ENCODE results near the gene TMCO1.
"Not testable (repeated sequence)": the region's sequence is repeated elsewhere in the genome, so short reads cannot be mapped to it uniquely, and the experiment has no call there.

The TMCO1 gene

DNA sequence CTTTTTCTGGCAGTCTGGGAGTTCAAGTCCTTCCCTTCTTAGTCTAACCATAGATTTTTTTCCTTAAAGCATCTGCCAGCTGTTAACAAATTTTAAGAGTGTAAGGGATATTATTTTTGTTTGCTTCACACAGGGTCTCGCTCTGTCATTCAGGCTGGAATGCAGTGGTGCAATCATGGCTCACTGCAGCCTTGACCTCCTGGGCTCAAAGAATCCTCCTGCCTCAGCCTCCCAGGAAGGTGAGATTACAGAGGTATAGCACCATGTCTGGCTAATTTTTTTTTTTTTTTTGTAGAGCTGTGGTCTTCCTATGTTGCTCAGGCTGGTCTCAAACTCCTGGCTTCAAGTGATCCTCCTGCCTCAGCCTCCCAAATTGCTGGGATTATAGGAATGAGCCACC, 23.8 kb downstream of the TMCO1 start:
- DNase-seq, result not testable (repeated sequence)

DNA sequence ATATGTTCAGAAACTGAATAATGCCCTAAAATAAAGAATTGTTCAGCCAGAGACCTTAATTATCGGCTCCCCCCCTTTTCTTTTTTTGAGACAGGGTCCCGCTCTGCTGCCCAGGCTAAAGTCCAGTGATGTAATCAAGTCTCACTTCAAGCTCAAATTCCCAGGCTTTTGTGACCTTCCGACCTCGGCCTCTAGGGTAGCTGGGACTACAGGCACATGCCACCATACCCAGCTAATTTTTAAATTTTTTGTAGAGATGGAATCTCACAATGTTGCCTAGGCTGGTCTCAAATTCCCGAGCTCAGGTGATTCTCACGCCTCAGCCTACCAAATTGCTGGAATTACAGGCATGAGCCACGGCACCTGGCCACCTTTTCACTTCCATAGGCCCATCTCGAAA, 26.5 kb downstream of the TMCO1 start:
- DNase-seq, result no peak

DNA sequence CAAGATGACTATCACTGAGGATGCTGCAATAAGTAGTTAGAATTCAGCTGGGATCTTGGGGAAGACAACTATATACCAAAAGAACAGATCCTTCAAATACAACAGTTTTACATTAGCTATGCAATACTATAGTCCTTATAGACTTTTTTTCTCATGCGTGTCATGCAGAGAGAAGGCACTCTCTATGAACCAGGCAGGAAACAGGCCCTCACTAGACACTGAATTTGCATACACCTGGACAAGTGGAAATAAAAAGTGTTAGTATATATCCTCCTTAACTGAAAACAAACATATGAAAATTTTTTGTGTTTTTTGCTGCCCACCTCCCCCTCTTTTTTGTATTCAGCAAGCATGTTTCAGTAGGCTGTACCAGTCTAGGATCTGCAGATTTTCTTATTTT, 29.9 kb downstream of the TMCO1 start:
- DNase-seq, result no peak

DNA sequence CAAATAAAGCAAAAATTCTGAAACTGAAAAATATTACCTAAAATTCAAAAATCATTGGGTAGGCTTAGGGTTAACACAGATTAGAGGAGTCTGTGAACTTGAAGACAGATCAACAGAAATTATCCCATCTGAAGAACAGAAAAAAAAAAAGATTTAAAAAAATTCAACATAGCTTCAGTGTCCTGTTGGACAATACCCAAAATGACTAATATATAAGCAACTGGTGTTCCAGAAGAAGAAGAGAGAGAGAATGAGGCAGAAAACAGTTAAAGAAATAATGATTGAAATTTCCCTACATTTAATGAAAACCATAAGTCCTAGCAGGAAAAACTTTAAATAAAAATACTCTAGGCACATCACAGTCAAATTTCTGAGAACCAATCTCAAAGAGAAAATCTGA, 31.5 kb downstream of the TMCO1 start:
- DNase-seq, result no peak

DNA sequence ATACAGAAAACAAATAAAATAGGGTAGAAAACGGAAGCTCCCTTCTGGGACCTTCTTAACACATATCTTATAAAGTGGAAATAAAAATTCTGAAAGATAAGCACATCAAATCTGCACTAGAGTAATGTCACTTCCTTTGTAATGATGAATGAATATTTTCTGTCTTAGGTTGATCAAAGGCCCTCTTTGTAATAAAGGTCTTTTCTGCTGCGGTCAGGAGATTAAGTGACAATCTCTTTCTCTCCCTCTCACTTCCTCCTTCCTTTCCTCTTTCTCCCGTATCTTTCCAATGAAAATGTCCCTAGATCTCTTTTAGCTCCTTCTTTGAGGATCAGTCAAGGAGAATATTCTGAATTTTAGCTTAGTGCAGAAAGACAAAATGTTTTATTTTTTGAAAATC, 33.8 kb downstream of the TMCO1 start:
- DNase-seq, result no peak

DNA sequence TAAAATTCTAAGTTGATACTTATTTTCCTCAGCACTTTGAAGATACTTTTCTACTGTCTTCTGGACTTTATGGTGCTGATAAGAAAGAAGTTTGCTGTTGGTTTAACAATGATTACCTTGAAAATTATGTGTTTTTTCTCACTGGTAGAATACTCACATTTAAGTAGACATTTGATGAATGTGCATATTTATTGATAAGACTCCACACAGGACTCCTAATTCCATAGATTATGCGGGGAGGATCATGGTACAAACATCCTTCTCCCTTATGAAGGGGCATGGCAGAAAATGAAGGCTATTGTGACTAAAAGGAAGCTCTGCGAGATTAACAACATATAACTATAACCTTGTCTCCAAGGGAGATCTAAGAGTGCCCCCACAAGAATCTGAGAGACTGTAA, 41.8 kb downstream of the TMCO1 start:
- DNase-seq, result no peak

DNA sequence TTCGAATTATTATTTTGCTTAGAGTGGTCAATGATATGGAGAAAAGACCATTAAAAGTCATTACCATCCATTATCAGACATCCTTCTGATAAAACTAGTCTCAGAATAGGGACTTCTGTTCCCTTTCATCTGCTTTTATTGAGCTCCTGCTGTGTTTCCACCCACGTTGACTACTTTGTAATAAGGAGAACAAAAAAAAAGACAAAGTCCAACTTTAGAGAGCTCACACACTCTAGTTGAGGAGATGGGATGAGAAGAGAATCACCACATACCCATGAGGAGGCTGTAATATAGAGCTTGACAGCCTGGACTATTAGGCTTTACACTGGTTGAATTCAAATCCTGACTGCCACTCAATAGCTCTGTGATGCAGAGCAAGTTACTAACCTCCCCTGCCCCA, 42.5 kb downstream of the TMCO1 start:
- no peak for DNase-seq

DNA sequence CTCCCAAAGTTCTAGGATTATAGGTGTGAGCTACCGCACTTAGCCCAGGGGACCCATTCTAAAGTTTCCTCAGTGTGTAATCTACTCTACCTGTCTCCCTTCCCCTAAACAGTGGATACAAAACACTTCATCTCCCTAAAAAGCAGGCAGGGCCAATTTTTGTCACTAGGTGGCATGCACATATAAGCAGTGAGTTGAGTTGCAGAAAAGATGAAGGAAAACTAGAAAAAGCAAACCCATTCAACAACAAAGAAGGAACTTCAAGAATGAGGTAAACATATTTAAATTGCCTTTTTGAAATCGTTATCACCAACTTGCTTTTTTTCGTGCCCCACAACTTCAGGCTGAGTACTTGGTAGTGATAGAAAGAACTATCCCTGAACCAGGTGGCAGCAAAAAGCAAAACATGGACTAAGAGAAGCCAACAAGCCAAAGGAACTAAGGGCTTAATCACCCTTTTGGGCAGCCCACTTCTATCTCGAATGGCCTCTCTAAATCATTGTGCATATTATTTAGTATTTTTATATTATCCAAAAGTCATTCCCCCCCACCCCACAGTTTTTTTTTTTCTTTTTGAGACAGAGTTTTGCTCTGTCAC, 50.7 kb downstream of the TMCO1 start:
- no peak for DNase-seq

DNA sequence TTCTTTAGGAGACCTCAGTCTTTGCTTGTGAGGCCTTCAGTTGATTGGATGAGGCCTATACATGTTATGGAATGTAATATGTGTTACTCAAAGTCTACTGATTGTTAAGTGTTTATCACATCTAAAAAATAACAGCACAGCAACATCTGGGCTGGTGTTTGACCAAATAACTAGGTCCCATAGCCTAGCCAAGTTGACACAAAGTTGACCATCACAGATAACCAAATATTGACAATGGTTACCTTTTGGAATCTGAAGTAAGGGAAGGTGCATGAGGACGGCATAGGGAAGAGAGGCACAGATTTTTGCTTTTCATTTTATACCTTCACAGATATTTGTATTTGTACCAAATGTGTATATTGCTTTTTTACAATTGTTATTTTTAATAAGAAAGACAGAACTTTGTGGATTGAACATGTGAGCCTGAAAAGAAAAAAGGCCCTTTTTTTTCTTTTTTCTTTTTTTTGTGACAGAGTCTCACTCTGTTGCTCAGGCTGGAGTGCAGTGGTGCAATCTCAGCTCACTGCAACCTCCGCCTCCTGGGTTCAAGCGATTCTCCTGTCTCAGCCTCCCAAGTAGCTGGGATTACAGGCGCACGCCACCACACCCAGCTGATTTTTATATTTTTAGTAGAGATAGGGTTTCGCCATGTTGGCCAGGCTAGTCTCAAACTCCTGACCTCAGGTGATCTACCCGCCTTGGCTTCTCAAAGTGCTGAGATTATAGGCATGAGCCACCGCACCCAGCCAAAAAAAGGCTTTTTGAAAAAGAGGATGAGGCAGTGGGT, 52.2 kb downstream of the TMCO1 start:
- DNase-seq, result not testable (repeated sequence)

DNA sequence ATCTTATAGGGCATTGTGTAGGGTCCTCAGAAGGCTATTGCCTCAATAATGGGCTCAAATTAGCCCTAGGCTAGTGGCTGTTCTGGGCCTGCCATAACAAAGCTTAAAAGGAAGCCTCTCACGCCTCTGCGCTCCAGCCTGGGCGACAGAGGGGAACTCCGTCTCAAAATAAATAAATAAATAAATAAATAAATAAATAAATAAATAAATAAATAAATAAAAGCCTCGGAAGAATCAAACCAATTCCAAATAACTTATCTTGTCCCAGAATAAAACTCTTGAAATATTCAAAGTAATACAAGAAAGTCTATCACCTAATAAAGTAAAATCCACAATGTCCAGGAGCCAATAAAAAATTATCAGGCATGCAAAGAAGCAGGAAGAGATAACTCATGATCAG, 55.9 kb downstream of the TMCO1 start:
- no peak for DNase-seq

DNA sequence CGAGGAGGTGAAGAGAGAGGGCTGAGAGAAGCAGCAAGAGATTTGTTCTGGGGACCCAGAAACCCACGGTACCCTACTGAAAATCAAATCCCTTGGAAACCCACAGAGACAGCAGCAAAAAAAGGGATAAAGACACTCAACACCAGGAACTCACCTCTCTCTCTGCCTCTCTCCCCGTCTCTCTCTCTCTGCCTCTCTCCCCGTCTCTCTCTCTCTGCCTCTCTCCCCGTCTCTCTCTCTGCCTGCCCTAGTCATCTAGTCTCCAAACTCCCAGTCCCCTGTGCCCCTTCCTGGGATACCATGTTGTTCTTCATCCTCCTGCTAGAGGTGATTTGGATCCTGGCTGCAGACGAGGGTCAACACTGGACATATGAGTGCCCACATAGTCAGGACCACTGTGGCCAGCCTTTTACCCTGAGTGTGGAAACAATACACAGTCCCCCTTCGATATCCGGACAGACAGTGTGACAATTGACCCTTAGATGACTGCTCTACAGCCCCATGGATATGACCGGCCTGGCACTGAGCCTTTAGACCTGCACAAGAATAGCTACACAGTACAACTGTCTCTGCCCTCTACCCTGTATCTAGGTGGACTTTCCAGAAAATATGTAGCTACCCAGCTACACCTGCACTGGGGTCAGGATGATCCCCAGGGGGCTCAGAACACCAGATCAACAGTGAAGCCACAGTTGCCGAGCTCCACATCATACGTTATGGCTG, 60.5 kb downstream of the TMCO1 start:
- DNase-seq, result no peak

DNA sequence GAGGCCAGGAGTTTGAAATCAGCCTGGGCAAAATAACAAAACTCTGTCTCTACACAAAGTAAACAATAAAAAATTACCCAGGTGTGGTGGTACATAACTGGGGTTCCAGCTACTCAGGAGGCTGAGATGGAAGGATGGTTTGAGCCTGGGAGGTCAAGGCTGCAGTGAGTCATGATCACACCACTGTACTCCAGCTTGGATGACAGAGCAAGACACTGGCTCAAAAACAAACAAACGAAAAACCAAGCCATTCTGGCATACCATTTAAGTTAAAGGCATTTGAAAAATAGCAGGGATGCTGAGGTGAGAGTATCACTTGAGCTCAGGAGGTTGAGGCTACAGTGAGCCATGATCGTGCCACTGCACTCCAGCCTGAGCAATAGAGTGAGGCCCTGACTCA, 65.0 kb downstream of the TMCO1 start:
- DNase-seq, result no peak

DNA sequence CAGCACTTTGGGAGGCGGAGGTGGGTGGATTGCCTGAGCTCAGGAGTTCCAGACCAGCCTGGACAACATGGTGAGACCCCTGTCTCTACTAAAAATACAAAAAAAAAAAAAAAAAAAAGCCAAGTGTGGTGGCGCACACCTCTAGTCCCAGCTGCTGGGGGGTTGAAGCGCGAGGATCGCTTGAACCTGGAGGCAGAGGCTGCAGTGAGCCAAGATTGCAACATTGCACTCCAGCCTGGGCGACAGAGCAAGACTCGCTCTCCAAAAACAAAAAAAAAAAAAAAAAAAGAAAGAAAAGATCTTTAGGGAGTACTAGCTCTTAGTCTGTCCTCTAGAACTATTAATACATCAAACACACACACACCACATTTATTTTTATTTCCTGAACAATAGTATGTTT, 66.7 kb downstream of the TMCO1 start:
- not testable (repeated sequence) for DNase-seq

DNA sequence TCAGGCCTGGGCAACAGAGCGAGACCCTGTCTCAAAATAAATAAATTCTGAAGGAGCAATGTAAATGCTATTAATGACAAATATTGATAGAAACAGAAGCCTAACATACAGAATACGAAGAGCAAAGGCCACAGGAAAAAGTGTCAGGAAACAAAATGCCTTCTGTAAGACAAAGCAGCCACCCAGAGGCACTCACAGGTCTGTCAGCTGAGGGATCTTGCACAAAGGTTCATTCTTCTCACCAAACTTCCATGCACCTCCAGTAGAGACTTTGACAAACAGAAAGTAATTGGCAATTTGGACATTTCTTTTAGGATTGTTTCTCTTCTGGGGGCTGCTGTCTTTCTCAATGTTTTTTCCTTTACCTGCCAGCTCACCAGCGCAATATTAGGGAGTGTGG, 69.1 kb downstream of the TMCO1 start:
- no peak for DNase-seq

DNA sequence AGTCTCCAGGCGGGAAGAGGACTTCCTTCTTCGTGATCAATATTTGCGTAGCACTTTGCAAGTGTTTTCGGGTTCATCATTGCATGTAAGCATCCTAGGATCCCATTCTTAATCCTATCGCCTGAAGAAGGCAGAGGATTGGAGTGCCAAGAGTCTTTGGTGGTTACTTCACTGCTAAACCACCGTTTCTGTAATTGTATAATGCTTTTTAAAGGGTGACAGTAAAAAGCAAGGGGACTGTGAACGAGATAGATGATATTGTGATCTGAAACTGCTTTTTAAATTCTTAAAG, 70.0 kb downstream of the TMCO1 start:
- no peak for DNase-seq

DNA sequence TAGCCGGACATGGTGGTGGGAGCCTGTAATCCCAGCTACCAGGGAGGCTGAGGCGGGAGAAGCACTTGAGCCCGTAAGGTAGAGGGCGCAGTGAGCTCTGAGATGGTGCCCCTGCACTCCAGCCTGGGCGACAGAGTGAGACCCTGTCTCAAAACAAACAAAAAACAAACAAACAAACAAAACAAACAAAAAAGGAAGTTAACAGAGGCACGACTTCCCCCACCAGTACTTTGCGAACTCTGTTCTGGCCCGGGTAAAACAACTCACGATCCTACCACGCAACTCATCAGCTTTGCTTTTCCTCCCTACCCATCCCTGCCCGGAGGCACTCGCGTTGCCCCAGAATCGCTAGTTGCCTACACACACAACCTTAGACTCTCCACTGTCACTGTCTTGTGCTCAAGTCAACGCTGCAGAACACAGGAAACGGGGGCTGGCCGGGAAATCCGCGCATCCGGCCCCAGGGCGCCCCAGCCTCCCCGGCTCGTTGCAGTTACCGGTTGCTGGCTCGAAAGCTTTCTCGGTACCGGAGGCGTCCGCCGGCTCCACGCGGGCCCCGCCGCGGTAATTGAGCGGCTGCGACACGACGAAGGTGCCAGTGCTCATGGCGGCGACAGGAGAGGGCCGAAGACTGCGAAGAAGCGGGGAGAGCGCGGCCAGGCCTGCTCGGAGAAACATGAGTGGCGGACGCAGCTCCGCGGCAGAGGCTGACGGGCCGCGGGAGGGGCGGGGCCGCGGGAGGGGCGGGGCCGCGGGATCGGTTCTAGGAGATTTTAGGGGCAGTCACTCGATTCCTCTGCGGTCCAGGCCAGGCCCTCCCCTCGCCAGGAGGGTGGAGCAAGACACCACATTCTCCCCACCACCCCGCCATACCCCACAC, 70.5 kb downstream of the TMCO1 start, which contains the start of gene ALDH9A1:
ALDH9A1 (minus strand) TSS at position 682 of the 880 bp plus-strand sequence; CDS start at position 678, 4 bp downstream.
- peak; percentile 78 for DNase-seq

DNA sequence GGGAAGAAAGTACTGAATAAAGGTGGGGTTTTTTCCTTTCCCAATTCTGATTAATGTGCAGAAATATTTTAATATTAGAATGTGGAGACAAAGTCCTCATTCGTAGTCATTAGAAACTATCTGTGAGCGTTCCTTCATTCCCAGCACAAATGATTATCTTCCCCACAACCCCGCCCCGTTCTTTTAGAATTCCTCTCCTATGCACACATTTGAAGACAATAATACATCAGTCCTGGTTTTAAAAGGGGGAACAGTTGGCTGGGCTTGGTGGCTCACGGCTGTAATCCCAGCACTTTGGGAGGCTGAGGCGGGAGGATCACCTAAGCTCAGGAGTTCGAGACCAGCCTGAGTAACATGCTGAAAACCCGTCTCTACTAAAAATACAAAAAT, 71.2 kb downstream of the TMCO1 start:
- no peak for DNase-seq

DNA sequence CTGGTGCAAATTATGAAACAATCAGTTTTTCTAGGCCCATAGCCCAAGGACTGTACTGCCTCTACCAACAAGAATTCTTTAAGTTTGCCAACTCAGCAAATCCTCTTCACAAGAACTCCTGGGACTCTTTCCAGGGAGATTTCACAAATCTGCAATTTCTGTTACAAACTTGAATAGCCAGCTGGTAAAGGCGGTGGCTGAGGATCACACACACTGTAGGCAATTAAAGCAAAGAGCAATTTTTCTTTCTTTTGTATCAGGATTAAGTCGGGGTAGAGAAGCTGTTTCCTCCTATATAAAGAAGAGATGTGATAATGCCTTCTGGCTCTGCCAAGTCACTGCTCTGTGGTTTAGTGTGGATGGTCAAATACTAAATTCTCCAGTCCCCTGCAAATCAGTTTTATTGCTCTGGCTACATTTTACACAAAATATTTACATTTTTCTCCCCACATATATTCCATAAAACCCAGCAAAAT, 72.0 kb downstream of the TMCO1 start:
- no peak for DNase-seq

DNA sequence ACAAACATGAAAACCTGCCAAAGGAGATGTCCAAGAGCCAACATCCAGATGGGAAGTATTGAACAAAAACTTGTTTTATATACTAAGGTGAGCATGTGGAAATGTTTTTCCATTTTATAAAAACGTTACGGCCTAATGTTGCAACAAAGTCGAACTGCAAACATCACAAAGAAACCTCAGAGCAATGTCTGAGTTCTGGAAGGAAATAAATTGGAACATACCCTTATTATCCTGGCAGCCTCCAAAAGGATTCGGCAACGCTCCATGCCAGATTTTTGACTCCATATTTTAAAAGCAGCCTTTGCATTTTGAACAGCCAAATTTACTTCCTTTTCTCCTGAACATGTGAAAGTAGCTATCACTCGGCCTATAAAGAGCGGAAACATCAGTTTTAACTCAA, 73.6 kb downstream of the TMCO1 start:
- no peak for DNase-seq

DNA sequence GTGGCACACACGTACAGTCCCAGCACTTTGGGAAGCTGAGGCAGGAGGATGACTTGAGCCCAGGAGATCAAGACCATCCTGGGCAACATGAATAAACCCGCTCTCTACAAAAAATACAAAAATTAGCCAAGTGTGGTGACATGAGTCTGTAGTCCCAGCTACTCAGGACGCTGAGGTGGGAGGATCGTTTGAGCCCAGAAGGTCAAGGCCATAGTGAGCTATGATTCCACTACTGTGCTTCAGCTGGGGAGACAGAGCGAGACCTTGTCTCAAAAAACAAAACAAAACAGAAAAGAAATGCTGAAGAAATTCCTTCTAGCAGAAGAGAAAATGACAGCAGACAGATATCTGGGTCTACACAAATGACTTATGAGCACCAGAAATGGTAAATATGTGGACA, 80.6 kb downstream of the TMCO1 start:
- DNase-seq, result no peak

DNA sequence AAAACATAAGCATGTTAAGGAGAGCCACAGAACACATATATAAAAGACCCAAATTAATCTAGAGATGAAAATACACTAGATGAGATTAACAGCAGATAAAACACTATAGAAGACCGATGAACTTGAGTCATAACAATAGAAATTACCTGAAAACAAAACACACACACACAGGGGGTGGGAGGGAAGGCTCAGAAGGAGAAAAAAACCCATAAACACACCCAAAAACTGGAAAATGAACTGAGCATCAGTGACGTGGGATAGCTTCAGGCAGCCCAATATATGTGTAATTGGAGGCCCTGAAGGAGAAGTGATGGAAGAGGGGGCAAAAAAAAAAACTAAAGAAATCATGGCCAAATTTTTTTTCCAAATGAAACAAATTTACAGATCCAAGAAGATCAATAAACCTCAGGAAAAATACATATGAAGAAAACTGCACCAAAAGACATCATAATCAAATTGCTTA, 81.7 kb downstream of the TMCO1 start:
- DNase-seq, result no peak

DNA sequence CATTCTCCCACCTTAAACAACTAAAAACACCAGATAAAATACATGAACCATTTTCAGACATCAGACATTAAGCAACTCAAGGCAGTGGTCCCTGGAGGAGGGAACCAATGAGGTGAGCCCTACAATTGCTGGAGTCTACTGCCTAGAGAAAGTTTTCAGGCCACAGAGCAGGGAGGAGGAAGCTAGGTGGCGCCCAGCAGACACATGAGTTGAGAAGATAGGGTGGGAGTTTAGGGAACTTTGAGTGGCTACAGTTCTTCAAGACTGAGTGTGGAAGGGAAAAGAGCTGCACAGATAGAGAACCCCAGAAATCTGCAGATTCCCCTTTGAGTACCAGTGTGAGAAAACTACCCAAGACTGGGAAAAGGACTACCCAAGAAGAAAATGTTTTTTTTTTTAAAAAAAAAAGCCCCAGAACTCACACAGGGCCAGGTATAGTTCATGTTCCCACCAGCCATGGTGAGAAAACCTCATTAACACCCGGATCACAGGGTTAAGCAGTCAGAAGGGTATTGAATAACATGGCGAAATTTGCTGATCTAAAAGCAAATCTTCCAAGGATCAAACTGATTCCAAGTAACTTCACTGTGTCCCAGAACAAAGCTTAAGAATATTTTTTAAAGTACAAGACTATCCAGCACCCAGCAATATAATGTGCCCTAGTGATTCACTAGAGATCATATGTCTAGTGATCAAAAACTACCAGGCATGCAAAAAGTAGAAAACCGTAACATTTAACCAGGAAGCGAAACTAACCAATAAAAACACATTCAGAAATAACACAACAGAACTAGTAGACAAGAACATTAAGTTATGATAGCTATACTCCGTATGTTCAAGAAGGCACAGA, 82.3 kb downstream of the TMCO1 start:
- DNase-seq, result no peak
